ENCODE measurements around the gene UBC.
"Not testable (repeated sequence)": the region's sequence is repeated elsewhere in the genome, so short reads cannot be mapped to it uniquely, and the experiment has no call there.

The UBC gene

GRCh38 chr12:124913474-124914391, 717 bp downstream of the UBC start:
- no peak for DNase-seq

- DNase-seq: not testable (repeated sequence)
Observed at GRCh38 chr12:124912529-124913287, 1.7 kb downstream of the UBC start.

GRCh38 chr12:124911521-124911920, 2.9 kb downstream of the UBC start:
- not testable (repeated sequence) for DNase-seq

DNA sequence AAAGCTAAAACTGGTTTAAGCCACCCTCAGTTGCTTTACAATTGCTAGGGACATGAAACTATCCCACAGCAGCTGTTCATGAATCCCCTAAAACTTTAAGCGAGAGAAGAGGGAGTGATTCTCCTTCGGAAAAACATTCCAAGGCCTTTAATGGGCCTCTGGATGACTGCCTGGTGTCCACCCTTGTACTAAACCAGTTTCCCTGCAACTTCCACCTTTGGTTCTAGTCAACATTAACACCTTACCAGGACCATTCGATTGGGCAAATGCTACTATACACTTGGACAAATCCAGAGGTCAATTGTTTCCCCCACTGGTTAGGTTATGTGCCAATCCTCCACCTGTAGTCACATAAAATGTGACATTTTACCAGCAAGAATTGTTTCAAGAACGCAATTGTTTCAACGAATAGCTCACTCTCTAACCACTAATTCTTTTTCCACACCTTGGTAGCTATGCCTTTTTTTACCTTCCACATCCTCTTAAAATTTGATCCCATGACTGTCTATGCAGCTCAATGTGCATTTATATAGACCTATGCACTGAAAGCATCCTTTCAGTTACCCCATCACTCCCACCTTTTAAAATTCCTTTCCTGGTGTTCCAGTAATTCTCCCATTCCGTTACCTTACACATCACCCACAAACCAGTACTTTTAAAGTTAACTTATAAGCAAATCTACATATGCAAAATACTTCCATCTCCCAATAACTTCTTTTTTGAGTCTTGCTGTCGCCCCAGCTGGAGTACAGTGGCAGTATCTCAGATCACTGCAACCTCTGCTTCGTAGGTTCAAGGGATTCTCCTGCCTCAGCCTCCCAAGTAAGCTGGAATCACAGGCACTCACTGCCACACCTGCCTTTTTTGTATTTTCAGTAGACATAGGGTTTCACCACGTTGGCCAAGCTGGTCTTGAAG, 3.6 kb downstream of the UBC start:
- no peak for DNase-seq

DNA sequence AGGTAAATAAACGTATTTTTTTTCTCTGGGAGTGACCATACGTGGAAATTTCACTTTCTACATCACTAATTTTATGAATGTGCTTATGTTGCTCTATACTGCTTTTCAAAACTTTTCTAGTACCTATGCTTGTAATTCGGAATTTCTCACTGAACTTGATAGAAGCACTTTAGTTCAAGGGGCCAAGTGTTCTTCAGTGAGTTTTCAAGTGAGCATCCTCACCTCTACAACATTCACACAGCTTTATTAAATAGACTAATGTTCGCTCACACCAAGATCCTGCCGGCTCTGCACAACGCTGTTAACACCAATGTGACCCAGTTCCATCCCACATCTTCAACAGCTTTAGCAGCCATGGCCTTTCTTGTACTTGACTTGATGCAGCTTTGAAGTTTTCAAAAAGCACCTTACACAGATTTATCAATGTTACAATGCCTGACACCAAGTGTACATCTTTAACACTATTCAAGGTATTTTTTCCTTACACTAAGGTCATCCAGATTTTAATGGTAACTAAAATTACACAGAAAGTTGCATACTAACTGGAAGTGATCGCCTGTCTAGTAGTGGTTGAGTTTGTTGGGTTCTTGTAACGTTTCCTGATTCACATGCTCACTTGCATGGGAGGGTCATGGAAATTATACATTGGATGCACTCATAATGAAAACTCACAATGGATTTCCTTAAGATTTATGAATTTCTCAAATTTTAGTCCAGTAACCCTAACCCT, 4.5 kb downstream of the UBC start:
- DNase-seq: no peak

GRCh38 chr12:124906606-124907261, 7.7 kb downstream of the UBC start:
- DNase-seq: no peak

GRCh38 chr12:124904306-124905098, 9.9 kb downstream of the UBC start:
- no peak for DNase-seq

- DNase-seq: no peak
Observed at GRCh38 chr12:124902916-124903315, 11.5 kb downstream of the UBC start.

GRCh38 chr12:124901003-124901402, 13.4 kb downstream of the UBC start:
- DNase-seq: no peak

- not testable (repeated sequence) for DNase-seq
Observed at GRCh38 chr12:124900345-124900795, 14.1 kb downstream of the UBC start.

DNA sequence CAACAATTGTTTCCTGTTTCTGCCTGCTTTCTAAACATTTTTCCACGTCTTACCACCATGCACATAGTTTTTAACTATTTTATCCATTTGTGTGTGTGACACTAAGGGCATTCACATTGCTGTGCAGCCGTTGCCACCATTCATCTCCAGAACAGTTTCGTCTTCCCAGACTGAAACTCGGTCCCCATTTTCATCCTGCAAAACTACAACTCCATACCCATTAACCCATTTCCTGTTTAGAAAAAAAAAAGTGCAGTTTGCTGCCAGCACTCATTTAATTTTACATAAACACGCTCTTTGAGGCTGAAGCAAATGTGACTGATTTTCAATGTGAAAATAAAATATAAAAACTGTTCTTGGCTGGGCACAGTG, 15.5 kb downstream of the UBC start:
- DNase-seq: no peak

- DNase-seq: peak; percentile 18
Observed at GRCh38 chr12:124898200-124898922, 16.1 kb downstream of the UBC start.

DNA sequence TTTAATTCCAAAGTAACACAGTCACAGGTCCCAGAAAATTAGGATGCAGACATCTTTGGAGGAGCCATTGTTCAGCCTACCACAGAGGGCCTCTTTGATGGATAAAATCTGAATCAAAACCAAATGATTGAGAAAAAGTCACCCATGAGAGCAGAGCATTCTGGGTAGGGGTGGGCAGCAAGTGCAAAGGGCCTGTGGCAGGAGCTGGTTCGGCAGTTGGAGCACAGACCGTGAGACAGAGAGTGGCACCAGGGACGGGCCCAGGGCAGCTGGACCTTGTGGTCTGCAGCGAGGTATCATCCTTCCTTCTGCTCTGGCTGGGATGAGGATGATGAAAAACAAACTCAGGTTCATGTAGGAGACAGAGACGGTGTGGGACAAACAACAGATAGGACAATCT, 18.0 kb downstream of the UBC start:
- no peak for DNase-seq

DNA sequence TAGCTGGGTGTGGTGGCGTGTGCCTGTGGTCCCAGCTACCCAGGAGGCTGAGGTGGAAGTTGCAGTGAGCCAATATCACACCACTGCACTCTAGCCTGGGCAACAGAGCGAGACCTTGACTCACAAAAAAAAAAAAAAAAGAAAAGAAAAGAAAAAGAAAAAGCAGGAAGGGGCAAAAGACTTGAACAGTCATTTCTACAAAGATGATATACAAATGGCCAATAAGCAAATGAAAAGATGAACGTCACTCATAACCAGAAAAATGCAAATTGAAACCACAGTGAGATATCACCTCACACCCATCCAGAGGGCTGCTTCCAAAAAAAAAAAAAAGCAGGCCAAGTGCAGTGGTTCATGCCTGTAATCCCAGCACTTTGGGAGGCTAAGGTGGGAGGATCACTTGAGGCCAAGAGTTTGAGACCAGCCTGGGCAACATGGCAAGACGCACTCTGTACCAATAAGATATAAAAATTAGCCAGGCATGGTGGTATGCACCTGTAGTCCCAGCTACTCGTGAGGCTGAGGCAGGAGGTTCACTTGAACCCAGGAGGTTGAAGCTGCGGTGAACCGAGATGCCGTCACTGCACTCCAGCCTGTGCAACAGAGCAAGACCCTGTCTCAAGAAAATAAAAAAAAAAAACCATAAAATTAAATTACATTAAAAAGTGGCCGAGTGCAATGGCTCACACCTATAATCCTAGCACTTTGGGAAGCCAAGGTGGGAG, 20.5 kb downstream of the UBC start:
- DNase-seq: no peak

- DNase-seq: no peak
Observed at GRCh38 chr12:124888260-124888659, 26.2 kb downstream of the UBC start.

- DNase-seq: not testable (repeated sequence)
Observed at GRCh38 chr12:124887766-124888165, 26.7 kb downstream of the UBC start.

DNA sequence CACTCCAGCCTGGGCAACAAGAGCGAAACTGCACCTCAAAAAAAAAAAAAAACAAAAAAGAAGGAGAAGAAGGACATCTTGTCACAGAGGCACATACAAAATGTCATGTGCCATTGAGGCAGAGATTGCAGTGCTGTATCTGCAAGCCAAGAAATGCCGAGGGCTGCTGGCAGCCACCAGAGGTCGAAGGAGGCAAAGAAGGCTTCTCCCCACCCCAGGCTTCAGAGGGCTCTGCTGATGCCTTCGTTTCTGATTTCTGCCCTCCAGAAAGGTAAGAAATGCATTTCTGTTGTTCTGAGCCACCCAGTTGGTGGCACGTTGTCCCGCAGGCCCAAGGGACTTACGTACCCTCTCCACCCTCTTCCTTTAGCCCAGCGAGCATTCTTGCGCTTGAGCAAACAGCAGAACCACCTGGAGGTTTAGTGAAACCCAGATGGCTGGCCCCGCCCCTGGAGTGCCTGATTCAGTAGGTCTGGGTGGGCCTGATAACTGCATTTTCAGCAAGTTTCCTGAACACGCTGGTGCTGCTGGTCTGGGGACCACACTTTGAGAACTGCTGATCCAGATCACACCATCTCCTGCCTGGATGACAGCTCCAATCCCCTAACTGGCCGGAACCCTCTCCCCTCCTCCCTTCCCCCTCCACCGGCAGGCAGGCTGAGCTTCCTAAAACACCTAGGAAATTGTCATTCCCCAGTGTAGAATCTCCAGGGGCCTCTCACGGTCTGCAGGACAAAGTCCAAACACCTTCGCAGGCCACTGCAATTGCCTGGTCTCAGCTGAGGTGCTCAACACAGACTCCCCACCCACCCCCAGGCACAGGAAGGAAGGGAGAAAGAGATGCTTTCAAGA, 29.6 kb downstream of the UBC start:
- no peak for DNase-seq
